Hematopoietic multipotent progenitor cell treated with erythropoietin and hydrocortisone succinate and interleukin-3 and kit ligand, for 15 days (in vitro differentiated cells): ENCODE data around the gene GPC6.

Experiments used
- DNase-seq: peaks from one replicate; pipeline ENCODE4 v3.0.0-alpha.2; 2015; ENCODE audit warnings: low spot score

GPC6 gene

GRCh38 chr13:93577105-93577504, 350.5 kb downstream of the GPC6 start:
- no peak for DNase-seq

GRCh38 chr13:93589788-93590187, 363.2 kb downstream of the GPC6 start:
- no peak for DNase-seq

- DNase-seq, result no peak
These were observed 376.4 kb downstream of the GPC6 start for GRCh38 chr13:93603043-93603442.

GRCh38 chr13:93614776-93615175, 388.2 kb downstream of the GPC6 start:
- no peak for DNase-seq

- DNase-seq, result no peak
These were observed 393.7 kb downstream of the GPC6 start for GRCh38 chr13:93620181-93620765.

- no peak for DNase-seq
These were observed 394.4 kb downstream of the GPC6 start for GRCh38 chr13:93621051-93621450.

GRCh38 chr13:93621966-93622365, 395.4 kb downstream of the GPC6 start:
- DNase-seq, result no peak

- DNase-seq, result no peak
These were observed 397.7 kb downstream of the GPC6 start for GRCh38 chr13:93624311-93624777.

- DNase-seq, result no peak
These were observed 398.9 kb downstream of the GPC6 start for GRCh38 chr13:93625536-93625935.

GRCh38 chr13:93628136-93628797, 401.7 kb downstream of the GPC6 start:
- no peak for DNase-seq

- DNase-seq, result no peak
These were observed 409.0 kb downstream of the GPC6 start for GRCh38 chr13:93635616-93636032.

- DNase-seq, result no peak
These were observed 411.2 kb downstream of the GPC6 start for GRCh38 chr13:93637852-93638251.

- no peak for DNase-seq
These were observed 413.8 kb downstream of the GPC6 start for GRCh38 chr13:93640452-93640851.

- no peak for DNase-seq
These were observed 419.6 kb downstream of the GPC6 start for GRCh38 chr13:93646245-93646644.

- DNase-seq, result no peak
These were observed 422.9 kb downstream of the GPC6 start for GRCh38 chr13:93649496-93649895.

- DNase-seq, result no peak
These were observed 427.2 kb downstream of the GPC6 start for GRCh38 chr13:93653776-93654175.

GRCh38 chr13:93655154-93655553, 428.5 kb downstream of the GPC6 start:
- no peak for DNase-seq

GRCh38 chr13:93660391-93661063, 433.9 kb downstream of the GPC6 start:
- DNase-seq, result no peak

GRCh38 chr13:93670866-93671265, 444.3 kb downstream of the GPC6 start:
- no peak for DNase-seq

GRCh38 chr13:93672996-93673395, 446.4 kb downstream of the GPC6 start:
- no peak for DNase-seq

GRCh38 chr13:93673885-93674284, 447.3 kb downstream of the GPC6 start:
- DNase-seq, result no peak

- DNase-seq, result no peak
These were observed 447.7 kb downstream of the GPC6 start for GRCh38 chr13:93674337-93674755.

GRCh38 chr13:93680329-93680728, 453.7 kb downstream of the GPC6 start:
- DNase-seq, result no peak
